Loucy (cell line): ENCODE results near the gene POM121C.
"Not testable (repeated sequence)": the region's sequence is repeated elsewhere in the genome, so short reads cannot be mapped to it uniquely, and the experiment has no call there.

Experiments
- H2AFZ ChIP-seq: fragments of 200-600 bp; sonication (generic); 2 replicates; pipeline ENCODE4 v1.6.0; 2016; ENCODE audit warnings: antibody characterized with exemption, mild to moderate bottlenecking, low read length, moderate library complexity
- H3F3A ChIP-seq: fragments of 200-600 bp; 2 replicates; pipeline ENCODE4 v1.6.0; 2016; ENCODE audit warnings: antibody characterized with exemption, low read depth, mild to moderate bottlenecking
- H3K27me3 ChIP-seq: fragments of 200-600 bp; sonication (generic); 2 replicates; pipeline ENCODE4 v1.6.1; 2014; ENCODE audit warnings: low read length, mild to moderate bottlenecking; ENCODE audit not compliant: insufficient read depth, poor library complexity, severe bottlenecking
- H3K36me3 ChIP-seq: fragments of 200-600 bp; sonication (generic); 2 replicates; pipeline ENCODE4 v1.6.1; 2016; ENCODE audit warnings: low read length; ENCODE audit not compliant: insufficient read depth
- H3K4me1 ChIP-seq: fragments of 200-600 bp; sonication (generic); 2 replicates; pipeline ENCODE4 v1.5.1; 2014; ENCODE audit warnings: low read length, mild to moderate bottlenecking; ENCODE audit not compliant: insufficient read depth, poor library complexity, severe bottlenecking
- H3K4me2 ChIP-seq: fragments of 200-600 bp; sonication (generic); 2 replicates; pipeline ENCODE4 v1.6.0; 2014; ENCODE audit warnings: antibody characterized with exemption, low read length, low read depth, mild to moderate bottlenecking; ENCODE audit not compliant: poor library complexity, severe bottlenecking
- H3K4me3 ChIP-seq: fragments of 200-600 bp; sonication (generic); 2 replicates; pipeline ENCODE4 v1.5.1; 2014; ENCODE audit warnings: low read length, mild to moderate bottlenecking, mixed read lengths; ENCODE audit not compliant: poor library complexity, severe bottlenecking
- H3K79me2 ChIP-seq: fragments of 200-600 bp; sonication (generic); 2 replicates; pipeline ENCODE4 v1.6.1; 2014; ENCODE audit warnings: low read length; ENCODE audit not compliant: insufficient read depth
- H3K9ac ChIP-seq: fragments of 200-600 bp; sonication (generic); 2 replicates; pipeline ENCODE4 v1.6.0; 2014; ENCODE audit warnings: mild to moderate bottlenecking, low read depth, low read length, moderate library complexity; ENCODE audit not compliant: poor library complexity, severe bottlenecking
- H3K9me2 ChIP-seq: fragments of 200-600 bp; sonication (generic); replicated peaks from 2 replicates; pipeline ENCODE4 v1.6.1; 2016; ENCODE audit warnings: low read depth, low read length, mixed read lengths
- H3K9me3 ChIP-seq: fragments of 200-600 bp; sonication (generic); 2 replicates; pipeline ENCODE4 v1.6.1; 2014; ENCODE audit warnings: mild to moderate bottlenecking, antibody characterized with exemption, low read length, low read depth; ENCODE audit not compliant: insufficient read depth
- H4K20me1 ChIP-seq: fragments of 200-600 bp; sonication (generic); 2 replicates; pipeline ENCODE4 v1.6.0; 2014; ENCODE audit warnings: antibody characterized with exemption, low read length, mild to moderate bottlenecking; ENCODE audit not compliant: insufficient read depth, poor library complexity, severe bottlenecking

Gene POM121C

DNA sequence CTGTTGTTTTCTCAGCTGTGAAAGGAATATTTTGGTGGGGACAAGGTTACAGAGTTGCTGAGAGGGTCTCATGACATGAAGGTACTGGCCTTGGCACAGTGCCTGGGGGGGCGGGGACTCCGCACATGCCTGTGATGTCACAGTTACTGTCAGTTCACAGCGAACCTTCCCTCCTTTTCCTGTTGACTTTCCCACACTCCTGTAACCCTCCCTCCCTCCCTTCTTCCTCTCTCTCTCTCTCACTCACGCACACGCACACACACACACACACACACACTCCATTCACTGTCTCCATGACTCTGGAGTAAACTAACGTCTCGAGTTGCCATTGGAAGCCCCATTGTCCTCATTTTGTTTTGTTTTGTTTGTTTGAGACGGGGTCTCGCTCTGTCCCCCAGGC is 118.8 kb downstream of the POM121C start:
- not testable (repeated sequence) for H2AFZ ChIP-seq, H3K9me3 ChIP-seq, H3K4me3 ChIP-seq, H3K4me2 ChIP-seq, H3K27me3 ChIP-seq, H3K9me2 ChIP-seq, H3K36me3 ChIP-seq, H3K4me1 ChIP-seq, H4K20me1 ChIP-seq, H3F3A ChIP-seq, H3K9ac ChIP-seq, H3K79me2 ChIP-seq
